HL-60/S4 treated with retinoic acid at 250 ng/mL for 4 days and 3 days (cell line): ENCODE data around the gene GNL3.
"Not testable (repeated sequence)": the region's sequence is repeated elsewhere in the genome, so short reads cannot be mapped to it uniquely, and the experiment has no call there.

ENCODE experiments used
- in situ Hi-C: fragments of 300-500 bp; cut with MboI; formaldehyde crosslinking; loops from 2 replicates; pipeline ENCODE4 v1.7.0; 2022; ENCODE audit warnings: low sequenced_read_pairs

The GNL3 gene, protein sequence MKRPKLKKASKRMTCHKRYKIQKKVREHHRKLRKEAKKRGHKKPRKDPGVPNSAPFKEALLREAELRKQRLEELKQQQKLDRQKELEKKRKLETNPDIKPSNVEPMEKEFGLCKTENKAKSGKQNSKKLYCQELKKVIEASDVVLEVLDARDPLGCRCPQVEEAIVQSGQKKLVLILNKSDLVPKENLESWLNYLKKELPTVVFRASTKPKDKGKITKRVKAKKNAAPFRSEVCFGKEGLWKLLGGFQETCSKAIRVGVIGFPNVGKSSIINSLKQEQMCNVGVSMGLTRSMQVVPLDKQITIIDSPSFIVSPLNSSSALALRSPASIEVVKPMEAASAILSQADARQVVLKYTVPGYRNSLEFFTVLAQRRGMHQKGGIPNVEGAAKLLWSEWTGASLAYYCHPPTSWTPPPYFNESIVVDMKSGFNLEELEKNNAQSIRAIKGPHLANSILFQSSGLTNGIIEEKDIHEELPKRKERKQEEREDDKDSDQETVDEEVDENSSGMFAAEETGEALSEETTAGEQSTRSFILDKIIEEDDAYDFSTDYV

DNA sequence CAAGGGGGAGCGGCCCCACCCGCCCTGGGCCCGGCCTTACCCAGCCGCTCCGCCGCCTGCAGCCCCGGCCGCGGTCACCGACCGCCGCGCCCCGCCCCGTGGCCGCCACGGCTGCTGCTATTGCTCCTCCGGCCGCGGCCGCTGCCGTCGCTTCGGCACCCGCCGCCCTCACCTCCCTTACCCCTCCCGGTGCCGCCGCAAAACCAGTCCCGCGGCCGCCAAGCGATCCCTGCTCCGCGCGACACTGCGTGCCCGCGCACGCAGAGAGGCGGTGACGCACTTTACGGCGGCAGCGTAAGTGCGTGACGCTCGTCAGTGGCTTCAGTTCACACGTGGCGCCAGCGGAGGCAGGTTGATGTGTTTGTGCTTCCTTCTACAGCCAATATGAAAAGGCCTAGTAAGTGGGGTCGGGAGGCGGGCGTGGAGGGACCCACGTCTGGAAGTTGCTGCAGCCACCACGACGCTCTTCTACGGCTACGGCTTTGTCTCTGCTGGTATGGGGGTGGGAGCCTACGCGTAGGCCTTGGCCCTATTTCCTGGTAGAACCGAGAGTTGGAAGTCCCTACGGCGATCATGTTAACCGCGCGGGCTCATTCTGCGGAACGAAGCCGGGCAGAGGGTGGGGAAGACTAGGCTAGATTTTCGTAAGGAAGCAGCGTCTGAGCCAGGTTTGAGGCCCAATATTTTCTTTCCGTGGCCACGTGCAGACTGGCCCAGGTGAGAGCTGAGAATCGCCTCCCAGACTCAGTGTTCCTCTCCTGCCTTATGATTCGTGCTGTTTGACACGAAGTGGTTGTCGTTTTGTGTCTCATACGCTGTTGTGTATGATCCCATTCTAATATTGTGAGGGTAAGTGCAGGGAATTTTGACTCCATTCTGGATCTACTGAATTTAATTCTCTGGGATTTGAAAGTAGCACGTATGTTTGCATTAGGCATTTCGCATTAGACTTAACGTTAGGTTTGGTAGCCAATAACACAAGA, at the start of gene GNL3, which contains the start of gene PBRM1:
Gene GNL3 (plus strand): TSS at position 324 of the 983 bp plus-strand sequence. CDS start 61 bp downstream, at position 385.
Gene PBRM1 (minus strand): TSS at position 205 of the 983 bp plus-strand sequence.
- in situ Hi-C loops: no loop called here

DNA sequence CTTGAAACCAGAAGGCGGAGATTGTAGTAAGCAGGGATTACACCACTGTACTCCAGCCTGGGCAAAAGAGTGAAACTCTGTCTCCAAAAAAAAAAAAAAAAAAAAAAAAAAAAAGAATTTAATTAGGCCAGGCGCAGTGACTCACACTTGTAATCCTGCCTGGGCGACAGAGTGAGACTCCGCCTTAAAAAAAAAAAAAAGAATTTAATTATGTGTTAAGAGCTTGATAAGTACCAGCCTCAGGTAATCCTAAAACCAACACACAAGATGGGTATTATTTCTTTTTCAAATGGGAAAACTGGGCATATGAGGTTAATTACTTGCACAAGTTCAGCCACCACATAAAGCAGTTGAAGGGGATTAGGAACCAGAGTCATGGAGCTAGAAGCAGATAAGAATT, 49.2 kb upstream of the GNL3 start:
- in situ Hi-C loops: no loop called here

DNA sequence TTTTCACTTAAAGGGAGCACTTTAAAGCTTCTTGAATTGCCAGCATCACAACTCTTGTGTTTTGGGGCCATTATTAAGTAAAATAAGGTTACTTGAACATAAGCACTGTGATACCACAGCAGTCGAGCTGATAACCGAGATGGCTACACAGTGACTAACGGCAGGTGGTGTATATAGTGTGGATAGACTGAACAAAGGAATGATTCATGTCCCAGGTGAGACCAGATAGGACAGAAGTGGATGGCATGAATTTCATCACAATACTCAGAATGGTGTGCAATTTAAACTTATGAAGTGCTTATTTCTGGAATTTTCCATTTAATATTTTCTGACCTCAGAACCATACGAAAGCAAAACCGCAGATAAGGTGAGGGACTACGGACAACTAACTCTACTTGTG, 40.3 kb upstream of the GNL3 start:
- in situ Hi-C loops: no loop called here

DNA sequence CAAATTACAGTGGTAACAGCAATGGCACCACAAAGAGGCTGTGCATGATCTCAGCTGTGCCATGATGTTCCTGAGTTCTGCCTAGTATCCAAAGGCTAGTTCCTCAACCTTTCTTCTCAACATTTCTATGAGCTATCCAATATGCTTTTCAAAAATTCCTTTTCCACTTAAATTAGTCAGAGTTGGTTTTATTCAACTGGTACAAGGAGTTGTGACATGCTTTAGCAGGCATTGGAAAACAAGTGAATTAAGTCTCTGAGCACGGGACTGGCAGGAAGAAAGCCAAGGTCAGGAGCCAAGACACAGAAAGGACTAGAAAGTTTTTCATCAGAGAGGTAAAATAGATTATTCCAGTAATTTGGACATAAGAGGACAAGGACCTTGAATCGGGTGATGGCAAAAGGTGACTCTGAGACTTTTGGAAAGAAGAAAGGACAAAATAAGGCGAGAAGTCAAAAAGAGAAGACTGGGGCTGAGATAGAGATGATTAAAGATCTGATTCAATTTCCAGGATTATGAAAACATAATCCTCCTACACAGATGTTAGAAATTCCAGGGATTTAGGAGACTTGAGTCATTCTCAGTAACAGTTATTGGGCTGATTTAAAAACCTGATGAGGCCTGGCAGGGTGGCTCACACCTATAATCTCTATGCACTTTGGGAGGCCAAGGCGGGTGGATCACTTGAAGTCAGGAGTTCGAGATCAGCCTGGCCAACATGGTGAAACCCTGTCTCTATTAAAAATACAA, 36.2 kb upstream of the GNL3 start:
- in situ Hi-C loops: no loop called here

DNA sequence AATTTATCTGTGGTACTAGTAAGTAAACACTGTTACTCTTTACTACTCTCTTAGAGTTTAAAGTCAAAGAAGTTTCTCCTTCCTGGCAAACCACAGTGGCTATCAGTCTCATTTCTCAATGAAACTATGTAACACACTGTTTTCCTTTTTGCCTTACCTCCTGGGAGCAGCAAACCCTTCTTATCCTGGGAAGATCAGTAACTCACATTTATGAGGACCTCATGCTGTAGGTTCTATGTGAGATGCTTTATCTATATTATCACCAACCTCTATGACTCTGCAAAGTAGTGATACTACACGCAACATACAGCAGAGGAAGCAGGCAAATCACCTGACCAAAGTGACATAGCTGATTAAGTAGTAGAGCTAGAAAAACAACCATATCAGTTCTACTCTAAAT, 35.4 kb upstream of the GNL3 start:
- in situ Hi-C loops: no loop called here

DNA sequence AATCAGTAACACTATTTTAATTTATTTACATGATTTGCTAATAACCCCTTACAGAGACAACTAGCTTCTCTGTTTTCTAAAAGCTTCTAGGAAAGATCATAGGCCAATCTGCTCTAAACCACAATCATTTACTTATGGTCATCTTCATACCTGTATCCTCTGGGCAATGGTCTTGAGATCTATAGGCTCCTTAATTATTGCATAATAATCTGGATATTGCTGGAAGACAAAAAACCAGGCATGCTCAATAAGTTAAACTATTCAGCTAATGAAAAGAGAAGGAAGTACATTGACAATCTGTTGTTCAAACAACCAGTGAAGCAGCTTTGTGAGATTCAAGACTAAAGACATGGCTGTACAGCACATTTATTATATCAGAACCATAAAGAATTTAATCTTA, 34.2 kb upstream of the GNL3 start:
- in situ Hi-C loops: no loop called here

DNA sequence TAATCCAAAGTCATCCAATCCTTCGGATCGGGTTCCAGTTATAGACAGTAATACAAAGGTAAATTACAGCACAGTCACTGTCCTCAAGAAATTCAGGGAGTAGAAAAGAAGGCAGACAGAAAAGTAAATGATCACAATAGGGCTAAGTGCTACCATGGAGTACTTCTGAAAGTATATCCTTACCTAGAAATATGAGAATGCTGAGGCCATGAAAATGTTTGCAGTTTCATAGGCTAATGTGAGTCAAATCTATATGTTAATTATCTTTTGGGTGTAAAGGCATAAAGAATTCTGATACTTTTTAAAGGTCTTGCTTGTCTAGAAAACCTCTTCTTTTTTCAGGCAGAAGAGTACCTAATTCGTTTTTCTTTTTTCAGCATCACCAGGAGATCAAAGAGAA, 29.9 kb upstream of the GNL3 start:
- in situ Hi-C loops: no loop called here

DNA sequence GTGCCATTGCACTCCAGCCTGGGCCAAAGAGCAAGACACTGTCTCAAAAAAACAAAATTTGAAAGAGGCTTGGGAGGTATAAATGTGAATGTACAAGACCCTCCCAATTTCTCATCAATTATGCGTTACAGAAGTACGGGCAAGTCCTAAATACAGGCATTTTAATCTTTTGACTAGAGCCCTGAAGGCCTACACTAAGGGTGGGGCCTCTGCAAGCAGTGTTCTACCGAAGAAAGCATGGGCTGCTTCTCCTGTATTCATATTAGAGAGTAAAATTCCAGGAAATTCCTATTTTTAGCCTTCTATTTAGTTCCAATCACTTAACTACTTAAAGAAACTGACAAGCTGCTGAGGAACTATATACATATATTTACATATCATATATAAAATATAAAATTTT, 25.8 kb upstream of the GNL3 start:
- in situ Hi-C loops: no loop called here

DNA sequence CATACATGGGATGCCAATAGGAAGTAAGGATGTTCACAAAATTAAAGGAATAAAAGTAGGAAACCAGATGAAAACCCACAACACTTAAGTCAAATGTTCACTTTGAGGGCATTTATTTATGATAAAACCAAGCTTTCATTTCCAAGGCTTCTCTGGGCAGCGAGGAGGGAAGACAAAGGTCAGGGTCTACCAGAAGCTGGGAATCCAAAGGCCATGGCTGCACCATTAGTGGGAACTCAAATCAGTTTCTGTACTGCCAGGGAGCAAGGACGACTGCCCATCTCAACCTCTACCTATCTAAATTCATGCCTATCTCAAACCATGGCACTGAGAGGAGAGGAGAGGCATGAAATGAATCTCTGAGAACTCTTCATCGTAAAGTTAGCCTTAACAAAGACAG, 22.7 kb upstream of the GNL3 start:
- in situ Hi-C loops: no loop called here

DNA sequence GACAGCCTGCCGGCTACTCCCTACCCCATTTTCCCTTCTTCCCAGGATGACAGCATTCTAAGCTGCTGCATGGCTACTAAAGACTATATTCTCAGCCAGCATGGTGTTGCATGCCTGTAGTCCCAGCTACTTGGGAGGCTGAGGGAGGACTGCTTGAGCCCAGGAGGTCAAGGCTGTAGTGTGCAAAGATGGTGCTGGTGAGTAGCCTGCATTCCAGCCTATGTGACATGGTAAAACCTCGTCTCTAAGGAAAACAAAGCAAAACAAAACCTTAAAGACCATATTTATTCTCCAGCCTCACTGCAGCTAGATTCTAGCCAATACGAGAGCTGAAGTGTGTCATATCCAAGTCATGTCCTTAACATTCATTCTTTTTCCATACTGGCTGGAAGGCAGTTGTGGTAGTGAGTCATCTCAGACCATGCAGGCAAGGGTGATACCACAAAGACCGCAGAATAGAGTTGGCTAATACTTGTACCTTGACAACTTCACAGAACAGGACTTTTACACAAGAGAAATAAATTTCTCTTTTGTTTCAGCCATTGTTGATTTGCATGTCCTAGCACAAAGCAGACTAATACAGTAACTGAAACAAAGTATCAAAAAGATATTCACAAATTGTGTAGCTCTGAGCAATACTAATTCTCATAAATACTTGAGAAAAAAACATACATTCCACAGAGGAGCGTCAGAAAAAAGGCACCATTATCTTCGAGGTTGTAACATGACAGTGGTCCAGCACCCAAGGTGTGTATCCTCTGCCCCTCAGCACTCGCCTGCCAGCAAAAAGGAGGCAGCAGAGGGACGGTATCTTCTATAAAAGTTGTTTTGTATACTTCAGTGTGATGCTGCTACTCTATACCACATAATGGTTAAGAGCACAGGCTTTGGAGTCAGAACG, 15.0 kb upstream of the GNL3 start:
- in situ Hi-C loops: no loop called here

DNA sequence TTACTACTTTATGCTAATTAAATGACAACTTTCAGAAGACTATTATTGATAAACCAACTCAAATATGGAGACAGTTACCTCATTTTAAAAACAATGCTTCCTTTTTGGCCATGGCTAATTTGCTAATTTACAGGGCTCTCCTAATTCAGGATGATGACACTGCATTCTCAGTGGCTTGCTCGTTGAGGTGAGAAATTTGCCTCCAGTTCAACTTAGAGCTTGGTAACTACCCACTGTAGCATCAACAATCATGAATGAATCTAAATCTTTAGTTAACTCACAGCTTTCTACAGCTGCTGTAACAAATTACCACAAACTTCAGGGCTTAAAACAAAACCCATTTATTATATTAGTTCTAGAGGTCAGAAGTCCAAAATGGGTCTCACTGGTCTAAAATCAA, 14.2 kb upstream of the GNL3 start:
- in situ Hi-C loops: no loop called here

DNA sequence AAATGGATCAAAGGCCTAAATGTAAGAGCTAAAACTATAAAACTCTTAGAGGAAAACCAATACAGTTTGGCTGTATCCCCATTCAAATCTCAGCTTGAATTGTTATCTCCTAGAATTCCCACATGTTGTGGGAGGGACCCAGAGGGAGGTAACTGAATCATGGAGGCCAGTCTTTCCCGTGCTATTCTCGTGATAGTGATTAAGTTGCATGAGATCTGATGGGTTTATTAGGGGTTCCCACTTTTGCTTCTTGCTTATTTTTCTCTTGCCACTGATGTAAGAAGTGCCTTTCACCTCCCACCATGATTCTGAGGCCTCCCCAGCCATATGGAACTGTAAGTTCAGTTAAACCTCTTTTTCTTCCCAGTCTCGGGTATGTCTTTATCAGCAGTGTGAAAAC, 9.6 kb upstream of the GNL3 start:
- in situ Hi-C loops: not testable (repeated sequence)

DNA sequence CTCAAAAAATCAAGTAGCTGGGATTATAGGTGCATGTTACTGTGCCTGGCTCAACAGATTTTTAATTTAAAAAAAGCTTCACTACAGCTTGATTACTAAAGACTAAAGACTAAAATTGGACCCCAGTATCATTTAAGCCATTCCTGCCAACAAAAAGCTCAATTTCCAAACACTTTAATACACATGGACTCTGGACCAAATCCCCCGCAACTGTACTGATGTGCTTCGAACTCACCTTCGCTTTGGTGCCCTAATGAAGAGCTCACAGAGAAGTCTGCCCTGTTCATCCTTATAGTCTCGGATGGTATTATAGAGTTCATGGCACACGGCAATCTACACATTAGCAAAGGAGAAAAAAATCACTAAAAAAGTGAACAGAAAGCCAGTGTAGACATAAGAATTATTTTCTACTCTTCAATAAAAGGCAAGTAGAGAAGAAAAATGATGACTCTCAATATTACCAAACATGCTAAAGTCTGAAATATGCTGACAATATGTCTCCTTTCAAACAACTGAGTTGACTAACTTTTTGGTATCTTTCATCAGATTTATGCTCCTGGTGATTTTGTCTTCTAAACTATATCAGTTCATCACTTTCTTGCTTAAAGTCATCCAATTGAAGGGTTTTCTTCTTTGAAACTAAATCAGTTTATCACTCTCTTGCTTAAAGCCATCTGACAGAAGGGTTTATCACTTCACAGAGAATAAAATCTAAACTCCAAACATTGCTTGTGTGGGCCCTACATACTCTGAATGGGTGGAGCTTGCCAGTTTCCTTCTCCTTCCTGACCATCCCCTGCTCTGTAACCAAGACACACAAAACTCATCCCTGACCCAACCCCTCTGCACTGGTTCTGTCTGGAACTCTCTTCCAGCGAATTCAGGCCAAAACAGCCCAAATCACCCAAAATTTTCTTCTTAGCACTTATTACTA, 7.3 kb upstream of the GNL3 start:
- in situ Hi-C loops: no loop called here

DNA sequence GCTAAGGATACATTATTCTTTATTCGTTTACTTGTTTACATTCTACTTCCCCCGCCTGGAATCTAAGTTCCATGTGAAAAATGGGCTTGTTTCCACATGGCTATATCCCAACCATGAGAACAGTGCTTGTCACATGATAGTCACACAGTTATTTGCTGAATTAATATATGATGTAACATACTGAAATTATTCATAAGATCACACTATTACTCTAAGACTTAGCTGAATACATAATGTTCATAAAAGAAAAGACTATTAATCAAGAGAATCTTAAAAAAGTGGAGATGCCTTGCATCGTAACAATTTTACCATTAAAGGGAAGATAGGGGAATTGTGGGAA, 6.7 kb upstream of the GNL3 start:
- in situ Hi-C loops: no loop called here

DNA sequence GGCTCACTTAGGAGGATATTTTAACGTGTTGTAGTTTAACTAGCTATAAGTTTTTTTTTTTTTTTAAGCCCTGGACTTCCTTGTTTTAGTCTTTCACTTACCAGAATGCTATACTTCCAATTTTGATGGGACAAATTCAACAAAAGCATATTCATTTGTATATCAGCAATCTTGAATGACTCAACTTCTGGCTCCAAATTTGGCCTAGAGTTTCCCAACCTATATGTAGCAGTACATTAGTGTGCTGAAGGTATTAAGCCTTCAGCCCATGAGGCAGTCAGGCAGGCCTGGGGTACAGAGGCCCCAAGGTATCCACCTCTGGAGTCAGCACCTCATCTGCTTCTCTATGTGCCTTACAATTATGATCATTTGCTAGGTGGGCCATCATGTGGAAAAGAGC, 6.0 kb upstream of the GNL3 start:
- in situ Hi-C loops: no loop called here

DNA sequence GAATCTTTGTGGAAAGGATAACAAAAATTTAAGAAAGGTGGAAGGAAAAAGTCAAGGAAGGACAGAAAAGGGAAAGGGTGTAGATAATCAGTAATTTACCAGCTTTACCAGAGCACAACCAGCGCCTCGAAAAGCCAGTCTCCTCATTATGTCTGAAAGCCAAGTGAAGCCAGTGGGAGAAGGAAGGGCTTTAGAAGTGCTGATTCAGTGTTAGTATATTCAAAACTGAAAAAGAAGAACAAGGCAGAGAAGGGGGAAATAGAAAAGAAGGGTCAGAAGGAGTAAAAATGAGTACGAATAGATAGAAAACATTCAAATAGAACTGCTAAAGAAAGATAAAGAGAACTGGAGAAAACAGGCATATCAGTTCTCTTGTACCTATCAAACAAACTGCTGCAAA, 4.2 kb upstream of the GNL3 start:
- in situ Hi-C loops: no loop called here

DNA sequence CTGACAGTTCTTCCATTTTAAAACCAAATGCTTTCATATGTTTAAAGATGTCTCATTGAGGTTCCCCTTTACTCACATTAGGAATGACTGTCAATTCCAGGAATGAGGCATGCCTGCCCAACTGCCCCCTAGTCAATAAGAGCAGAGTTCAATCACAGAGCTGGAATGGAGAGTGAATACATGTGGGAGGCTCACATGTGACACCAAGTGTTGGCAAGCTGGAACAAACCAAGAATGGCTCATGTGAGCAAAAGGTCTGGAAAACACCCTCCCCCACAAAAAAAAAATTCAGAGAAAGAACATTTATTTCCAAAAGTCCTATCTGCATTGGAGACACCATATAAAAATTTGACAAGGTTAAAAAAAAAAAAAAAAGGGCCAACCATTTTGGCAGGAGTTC, 3.8 kb upstream of the GNL3 start:
- in situ Hi-C loops: no loop called here

DNA sequence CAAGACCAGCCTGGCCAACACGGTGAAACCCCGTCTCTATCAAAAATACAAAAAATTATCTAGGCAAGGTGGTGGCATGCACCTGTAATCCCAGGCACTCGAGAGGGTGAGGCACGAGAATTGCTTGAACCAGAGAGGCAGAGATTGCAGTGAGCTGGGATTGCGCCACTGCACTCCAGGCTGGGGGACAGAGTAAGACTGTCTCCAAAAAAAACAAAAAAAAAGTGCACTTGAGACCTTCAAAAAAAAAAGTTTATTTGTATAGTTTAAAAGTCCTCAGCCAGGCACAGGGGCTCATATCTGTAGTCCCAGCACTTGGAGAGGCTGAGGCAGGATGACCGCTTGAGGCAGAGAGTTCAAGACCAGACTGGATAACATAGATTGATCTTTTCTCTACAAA, 2.2 kb upstream of the GNL3 start:
- in situ Hi-C loops: no loop called here

DNA sequence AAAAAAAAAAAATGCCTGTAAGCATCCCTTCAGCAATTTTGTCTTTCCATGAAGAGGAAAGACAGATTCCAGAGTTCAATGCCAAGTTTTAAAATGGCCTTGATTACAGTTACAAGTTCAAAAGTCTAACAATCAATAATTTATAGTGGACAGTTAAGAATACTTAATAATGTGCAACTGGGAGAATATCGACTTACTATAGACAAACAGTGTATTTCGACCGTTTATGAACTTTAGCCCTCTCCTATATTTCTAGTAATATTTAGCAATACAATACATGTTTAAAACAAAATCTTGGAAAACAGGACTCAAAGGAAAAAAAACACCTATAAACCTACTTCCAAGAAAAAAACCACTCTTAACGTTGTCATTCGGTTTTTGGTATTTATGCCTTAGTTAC, 1.6 kb upstream of the GNL3 start:
- in situ Hi-C loops: no loop called here
